GM13977 (cell line): Measurements from ENCODE around the gene RASGRF1.

ENCODE experiments used
- DNase-seq: peaks from one replicate; pipeline ENCODE4 v3.0.0; 2012; ENCODE audit warnings: low spot score
- in situ Hi-C: fragments of 300-500 bp; cut with MboI; formaldehyde crosslinking; loops from one replicate; pipeline ENCODE4 v1.12.0; 2022; ENCODE audit warnings: low sequenced_read_pairs, low pct_unique_long_range_greater_than_20kb, mixed read lengths, inconsistent platforms; ENCODE audit not compliant: unreplicated experiment
- TF ChIP-seq, protein P1 (sequence below): IDR thresholded peaks from 2 replicates; pipeline ENCODE4 v1.5.1; 2012; ENCODE audit warnings: mild to moderate bottlenecking, control low read depth; ENCODE audit not compliant: insufficient read depth; ENCODE audit errors: extremely low read depth, missing control alignments

RASGRF1 gene

DNA sequence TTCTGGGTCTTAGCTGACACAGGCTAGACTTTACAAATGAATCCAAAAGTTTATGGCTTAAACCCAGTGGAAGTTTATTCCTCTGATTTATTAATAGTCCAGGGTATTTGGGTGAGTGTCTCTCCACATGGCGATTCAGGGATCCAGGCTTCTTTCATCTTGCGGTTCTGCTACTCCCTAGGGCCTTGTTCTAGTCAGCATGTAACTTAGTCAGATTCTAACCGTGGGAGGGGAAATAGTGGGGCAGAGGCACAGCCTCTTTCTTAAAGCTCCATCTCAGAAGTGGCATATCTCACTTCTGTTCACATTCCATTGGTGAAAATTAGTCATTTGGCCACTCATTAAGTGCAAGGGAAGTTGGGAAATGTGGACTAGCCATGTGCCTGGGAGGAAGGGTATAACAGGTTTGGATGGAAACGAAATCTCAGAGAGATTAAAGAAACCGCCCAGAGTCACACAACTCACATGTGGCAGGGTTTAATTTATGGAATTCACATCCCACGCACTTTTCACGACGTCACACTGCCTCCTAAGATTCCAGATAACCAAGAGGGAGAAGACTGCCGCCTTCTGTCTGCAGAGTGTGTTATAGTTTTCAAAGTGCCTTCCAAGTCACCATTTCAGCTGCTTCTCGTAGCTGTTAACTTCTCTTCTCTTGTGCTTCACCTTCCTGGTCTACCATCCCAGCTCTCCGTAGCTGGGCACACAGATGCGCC lies 11.4 kb upstream of the RASGRF1 start:
- TF ChIP-seq, protein P1, sequence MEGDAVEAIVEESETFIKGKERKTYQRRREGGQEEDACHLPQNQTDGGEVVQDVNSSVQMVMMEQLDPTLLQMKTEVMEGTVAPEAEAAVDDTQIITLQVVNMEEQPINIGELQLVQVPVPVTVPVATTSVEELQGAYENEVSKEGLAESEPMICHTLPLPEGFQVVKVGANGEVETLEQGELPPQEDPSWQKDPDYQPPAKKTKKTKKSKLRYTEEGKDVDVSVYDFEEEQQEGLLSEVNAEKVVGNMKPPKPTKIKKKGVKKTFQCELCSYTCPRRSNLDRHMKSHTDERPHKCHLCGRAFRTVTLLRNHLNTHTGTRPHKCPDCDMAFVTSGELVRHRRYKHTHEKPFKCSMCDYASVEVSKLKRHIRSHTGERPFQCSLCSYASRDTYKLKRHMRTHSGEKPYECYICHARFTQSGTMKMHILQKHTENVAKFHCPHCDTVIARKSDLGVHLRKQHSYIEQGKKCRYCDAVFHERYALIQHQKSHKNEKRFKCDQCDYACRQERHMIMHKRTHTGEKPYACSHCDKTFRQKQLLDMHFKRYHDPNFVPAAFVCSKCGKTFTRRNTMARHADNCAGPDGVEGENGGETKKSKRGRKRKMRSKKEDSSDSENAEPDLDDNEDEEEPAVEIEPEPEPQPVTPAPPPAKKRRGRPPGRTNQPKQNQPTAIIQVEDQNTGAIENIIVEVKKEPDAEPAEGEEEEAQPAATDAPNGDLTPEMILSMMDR: no peak
- in situ Hi-C loops: no loop called here
- no peak for DNase-seq

GRCh38 chr15:79099692-79100091 lies 9.1 kb upstream of the RASGRF1 start:
- DNase-seq: no peak
- in situ Hi-C loops: no loop called here
- TF ChIP-seq, protein P1: no peak

GRCh38 chr15:79094611-79095021 lies 4.0 kb upstream of the RASGRF1 start:
- in situ Hi-C loops: no loop called here
- no peak for DNase-seq
- TF ChIP-seq, protein P1: no peak

- no peak for DNase-seq
- TF ChIP-seq, protein P1: no peak
- in situ Hi-C loops: no loop called here
These were observed 2.9 kb upstream of the RASGRF1 start for GRCh38 chr15:79093352-79093935.

DNA sequence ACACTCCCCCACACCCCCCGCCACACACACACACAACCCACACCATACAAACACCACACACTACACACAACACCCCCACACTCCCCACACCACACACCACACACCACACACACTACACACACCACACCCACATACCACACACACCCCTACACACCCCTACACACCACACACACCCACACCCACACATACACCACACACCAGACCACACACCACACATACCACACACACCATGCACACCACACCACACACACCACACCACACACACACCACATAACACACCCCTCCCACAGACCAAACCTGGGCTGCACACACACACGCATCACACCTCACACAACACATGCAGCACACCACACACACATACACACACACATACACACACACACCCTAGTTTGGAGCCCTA lies 1.8 kb upstream of the RASGRF1 start:
- DNase-seq: no peak
- in situ Hi-C loops: no loop called here
- TF ChIP-seq, protein P1: no peak

- DNase-seq: peak; percentile 48
- in situ Hi-C loops: no loop called here
- TF ChIP-seq, protein P1: no peak
These were observed 756 bp upstream of the RASGRF1 start for GRCh38 chr15:79091204-79091867.
